ENCODE data around the gene LOC128125822.

LOC128125822 gene

DNA sequence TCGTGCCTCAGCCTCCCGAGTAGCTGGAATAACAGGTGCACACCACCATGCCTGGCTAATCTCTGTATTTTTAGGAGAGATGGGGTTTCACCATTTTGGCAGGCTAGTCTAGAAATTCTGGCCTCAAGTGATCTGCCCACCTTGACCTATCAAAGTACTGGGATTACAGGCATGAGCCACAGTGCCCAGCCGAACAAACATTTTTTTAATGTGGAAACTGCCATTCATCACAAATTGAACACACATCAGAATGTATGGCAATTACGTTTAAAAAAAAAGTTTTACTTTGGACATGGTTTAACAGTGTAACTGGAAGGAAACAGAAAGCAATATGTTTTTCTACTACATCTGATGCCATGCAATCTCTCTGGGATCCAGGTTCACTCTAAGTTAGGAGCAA, 38.3 kb upstream of the LOC128125822 start:
- no peaks in the 10 kb centered on the region for H3K27me3 ChIP-seq
- H3K9me3 ChIP-seq, result no peaks in the 10 kb centered on the region
- H3K36me3 ChIP-seq, result no peaks in the 10 kb centered on the region
- H3K27ac ChIP-seq, result no peak overlapping the region
- no peak for TF ChIP-seq CTCF (IDR thresholded peaks at IDR 0.05)
- H3K4me3 ChIP-seq (ENCODE audit: low read depth in 1 of 2, low read length in 1 of 2), result no peak overlapping the region
- H3K4me1 ChIP-seq (ENCODE audit: control insufficient read depth in 1 of 2, insufficient read depth in 1 of 2, low read depth in 1 of 2, low read length in 1 of 2), result no peaks in the 10 kb centered on the region

DNA sequence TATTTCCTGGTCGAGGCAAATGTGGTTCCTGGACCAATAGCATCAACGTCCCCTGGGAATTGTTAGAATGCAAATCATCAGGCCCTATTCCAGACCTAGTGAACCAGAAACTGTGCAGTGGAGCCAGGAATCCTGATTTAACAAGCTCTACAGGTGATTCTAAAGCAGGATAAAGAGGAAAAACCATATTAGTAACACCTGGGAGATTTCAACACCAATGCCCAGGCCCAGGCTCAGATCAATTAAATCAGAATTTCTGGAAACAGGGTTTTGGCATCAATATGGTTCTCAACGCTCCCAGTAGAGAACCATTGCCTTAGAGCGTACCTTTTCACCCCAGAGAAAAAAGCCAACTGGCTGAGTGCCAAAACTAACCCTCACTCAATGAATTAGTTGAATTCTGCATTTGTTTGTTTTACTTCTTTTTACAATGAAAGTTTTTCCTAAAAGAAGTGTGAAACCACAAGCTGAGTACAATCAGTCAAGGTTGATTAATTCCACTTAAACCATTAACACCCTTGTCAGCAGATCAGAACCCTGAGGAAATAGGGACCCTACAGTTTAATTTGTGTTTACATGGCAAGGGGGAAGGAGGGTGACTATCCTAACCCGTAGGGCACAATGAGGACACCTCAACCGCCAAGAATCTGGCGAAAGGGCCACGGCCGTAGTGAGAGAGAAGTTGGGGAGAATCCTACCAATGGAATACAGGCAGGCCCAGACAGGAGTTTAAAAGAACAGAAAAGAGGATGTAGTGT, 34.9 kb upstream of the LOC128125822 start:
- no peaks in the 10 kb centered on the region for H3K27me3 ChIP-seq
- no peaks in the 10 kb centered on the region for H3K4me1 ChIP-seq (ENCODE audit: control insufficient read depth in 1 of 2, insufficient read depth in 1 of 2, low read depth in 1 of 2, low read length in 1 of 2)
- H3K27ac ChIP-seq, result no peak overlapping the region
- H3K4me3 ChIP-seq (ENCODE audit: low read depth in 1 of 2, low read length in 1 of 2), result no peak overlapping the region
- no peaks in the 10 kb centered on the region for H3K9me3 ChIP-seq
- TF ChIP-seq CTCF (IDR thresholded peaks at IDR 0.05), result no peak
- no peaks in the 10 kb centered on the region for H3K36me3 ChIP-seq

GRCh38 chr6:63537959-63538300, 34.4 kb upstream of the LOC128125822 start:
- Histone ChIP-seq H3K4me1 (ENCODE audit: control insufficient read depth in 1 of 2, insufficient read depth in 1 of 2, low read depth in 1 of 2, low read length in 1 of 2) (no peaks in the 10 kb centered on the region), H3K9me3 (no peaks in the 10 kb centered on the region), H3K27me3 (no peaks in the 10 kb centered on the region), H3K27ac (no peak overlapping the region), H3K4me3 (ENCODE audit: low read depth in 1 of 2, low read length in 1 of 2) (no peak overlapping the region), H3K36me3 (no peaks in the 10 kb centered on the region)
- no peak for TF ChIP-seq CTCF (IDR thresholded peaks at IDR 0.05)

DNA sequence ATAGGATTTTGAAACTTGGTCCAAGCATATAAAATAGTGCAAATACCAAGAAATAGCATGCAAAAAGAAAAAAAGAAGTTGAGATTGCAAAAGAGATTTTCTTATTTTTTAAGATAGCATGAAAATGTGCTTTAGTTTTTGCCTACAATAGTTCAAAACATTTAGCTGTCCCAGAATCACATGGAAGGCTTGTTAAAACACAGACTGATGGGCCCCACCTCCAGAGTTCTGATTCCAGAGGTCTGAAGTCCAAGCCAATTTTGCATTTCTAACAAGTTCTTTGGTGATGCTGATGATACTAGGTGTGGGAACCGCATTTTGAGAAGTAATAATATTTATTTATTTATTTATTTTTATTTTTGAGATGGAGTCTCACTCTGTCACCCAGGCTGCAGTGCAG, 33.7 kb upstream of the LOC128125822 start:
- Histone ChIP-seq H3K27me3 (no peaks in the 10 kb centered on the region), H3K9me3 (no peaks in the 10 kb centered on the region), H3K4me1 (ENCODE audit: control insufficient read depth in 1 of 2, insufficient read depth in 1 of 2, low read depth in 1 of 2, low read length in 1 of 2) (no peaks in the 10 kb centered on the region), H3K4me3 (ENCODE audit: low read depth in 1 of 2, low read length in 1 of 2) (no peak overlapping the region), H3K36me3 (no peaks in the 10 kb centered on the region), H3K27ac (no peak overlapping the region)
- no peak for TF ChIP-seq CTCF (IDR thresholded peaks at IDR 0.05)

GRCh38 chr6:63543001-63543400, 29.3 kb upstream of the LOC128125822 start:
- Histone ChIP-seq H3K36me3 (no peaks in the 10 kb centered on the region), H3K4me3 (ENCODE audit: low read depth in 1 of 2, low read length in 1 of 2) (no peak overlapping the region), H3K9me3 (no peaks in the 10 kb centered on the region), H3K27me3 (no peaks in the 10 kb centered on the region), H3K27ac (no peak overlapping the region), H3K4me1 (ENCODE audit: control insufficient read depth in 1 of 2, insufficient read depth in 1 of 2, low read depth in 1 of 2, low read length in 1 of 2) (no peaks in the 10 kb centered on the region)
- TF ChIP-seq CTCF (IDR thresholded peaks at IDR 0.05), result no peak

Measured in neutrophil (primary cell).